Body of pancreas (tissue), 4 donors: ENCODE results near the gene FOXK2. TPM values are rescaled to one million over a fixed set of nuclear protein-coding genes. Genes with fewer than 3 reads are reported as not detected.

ENCODE experiments used
- ATAC-seq: fragments of 150-250 bp; one replicate; pipeline ENCODE4 v1.9.1; 2016
- DNase-seq, 4 donors: peaks; one replicate each; pipeline ENCODE4 v3.0.0-alpha.2; 2019
- H3K27ac ChIP-seq, 4 donors: fragments of 200-600 bp; sonication (generic); 1 replicate in 3 of 4; 2 replicates in 1 of 4; pipeline versions ENCODE4 v1.5.1 to v1.6.1; 2016 to 2019; ENCODE audit warnings: mild to moderate bottlenecking in 1 of 4, mixed read lengths in 1 of 4, moderate library complexity in 1 of 4
- H3K27me3 ChIP-seq, 2 donors: fragments of 200-600 bp; sonication (generic); one replicate each; pipeline ENCODE4 v1.6.0; 2016; ENCODE audit warnings: mild to moderate bottlenecking in 1 of 2
- H3K36me3 ChIP-seq, 2 donors: fragments of 200-600 bp; sonication (generic); replicated peaks in 1 of 2; 2 replicates each; pipeline ENCODE4 v1.5.1; 2016; ENCODE audit warnings: low read depth in 2 of 2; ENCODE audit not compliant: insufficient read depth in 1 of 2
- H3K4me1 ChIP-seq: fragments of 200-600 bp; sonication (generic); one replicate; pipeline ENCODE4 v1.6.0; 2016
- H3K4me3 ChIP-seq, 2 donors: fragments of 200-600 bp; sonication (generic); 1 replicate in 1 of 2; 2 replicates in 1 of 2; pipeline ENCODE4 v1.5.1; 2016 to 2019
- H3K9me3 ChIP-seq, 3 donors: fragments of 200-600 bp; sonication (generic); 1 replicate in 2 of 3; 2 replicates in 1 of 3; pipeline ENCODE4 v1.5.1; 2016
- CTCF ChIP-seq, 7 experiments: fragments of 450-650 bp in 4 of 7; fragments of 200-600 bp in 3 of 7; sonication (generic) in 3 of 7; IDR thresholded peaks; one replicate each; pipeline ENCODE4 v1.5.1; 2016 to 2019; ENCODE audit warnings: antibody characterized with exemption in 7 of 7
- POLR2A ChIP-seq, 3 donors: fragments of 450-650 bp; IDR thresholded peaks; one replicate each; pipeline ENCODE4 v1.6.1; 2016; ENCODE audit warnings: antibody characterized with exemption in 3 of 3, mild to moderate bottlenecking in 2 of 3
- WGBS, 2 donors: methylation state at CpG; one replicate each; pipeline ENCODE4 v1.1.5; 2017; 5-methylcytosine and 5-hydroxymethylcytosine counted together
- intact Hi-C: fragments of 100-400 bp; cut with DNase I; formaldehyde crosslinking; loops from one replicate; pipeline ENCODE4 v1.15.1; 2023
- total RNA-seq, 2 donors: library from RNA; depleted of rRNA; stranded (reverse); fragments of >200 nt; gene quantifications; one replicate each; pipeline ENCODE4 v1.1.0, GENCODE V29; 2016

FOXK2 gene
- total RNA-seq, 2 donors from 2014 or later, result 10.6 to 25.1 TPM

DNA sequence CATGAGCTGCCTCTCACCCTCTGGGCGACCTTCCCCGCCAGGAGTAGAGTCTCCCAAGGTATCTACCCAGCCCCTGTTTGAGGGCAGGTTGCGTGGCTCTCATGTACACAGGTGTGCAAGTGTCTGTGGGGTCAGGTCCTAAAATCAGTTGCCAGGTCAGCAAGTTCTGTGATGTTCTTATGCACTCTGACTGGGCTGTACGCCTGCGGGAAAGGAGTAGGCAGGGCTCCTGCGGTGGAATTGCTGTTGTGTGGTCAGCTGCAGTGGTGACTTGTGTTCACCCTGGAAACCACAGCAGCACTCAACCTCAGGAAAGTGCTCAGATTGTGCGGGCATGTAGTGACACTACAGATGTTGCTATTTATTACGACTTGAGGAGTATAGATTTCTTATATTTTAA, 41.6 kb upstream of the FOXK2 start:
- H3K4me3 ChIP-seq, result no peak overlapping the region
- no peak overlapping the region for H3K27ac ChIP-seq
- WGBS, 2 donors, result 84 to 92% methylated on average over 7 to 8 of the region's 8 CpGs
- no peaks in the 10 kb centered on the region for H3K4me1 ChIP-seq
- H3K27me3 ChIP-seq, result no peaks in the 10 kb centered on the region
- intact Hi-C loops, result no loop called here
- H3K36me3 ChIP-seq, result peaks cover 0 to 22% of the 10 kb centered on the region in 2 donors
- no peaks in the 10 kb centered on the region for H3K9me3 ChIP-seq
- no peak for TF ChIP-seq CTCF (IDR thresholded peaks at IDR 0.05)
- no peak for TF ChIP-seq POLR2A (IDR thresholded peaks at IDR 0.05)
- DNase-seq (no peak), ATAC-seq (no peak)

DNA sequence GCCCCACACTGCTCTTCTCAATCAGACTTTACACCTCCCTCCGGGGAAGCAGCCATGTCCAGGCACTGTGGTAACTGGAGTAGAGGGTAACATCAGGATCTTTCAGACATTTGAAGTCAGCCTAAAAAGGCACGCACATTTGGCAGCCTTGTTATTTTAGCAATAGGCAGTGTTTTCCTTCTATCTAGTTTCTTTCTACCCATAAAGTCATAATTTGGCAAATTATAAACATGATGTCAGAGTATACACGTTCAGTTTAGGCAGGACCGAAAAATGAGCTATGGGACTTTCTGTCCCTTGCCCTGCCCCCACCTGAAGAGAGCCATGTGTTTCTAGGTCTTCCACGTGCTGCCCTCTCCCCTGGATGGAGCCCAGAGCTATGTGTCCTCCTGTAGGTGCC, 39.9 kb upstream of the FOXK2 start:
- DNase-seq (no peak), ATAC-seq (no peak)
- H3K27me3 ChIP-seq, result no peaks in the 10 kb centered on the region
- intact Hi-C loops, result no loop called here
- no peak overlapping the region for H3K4me3 ChIP-seq
- 86 to 92% methylated on average over 5 of the region's 5 CpGs for WGBS, 2 donors
- H3K27ac ChIP-seq, result no peak overlapping the region
- peaks cover 2 to 29% of the 10 kb centered on the region in 2 donors for H3K36me3 ChIP-seq
- TF ChIP-seq POLR2A (IDR thresholded peaks at IDR 0.05) (no peak), CTCF (IDR thresholded peaks at IDR 0.05) (no peak)
- no peaks in the 10 kb centered on the region for H3K9me3 ChIP-seq
- H3K4me1 ChIP-seq, result no peaks in the 10 kb centered on the region

DNA sequence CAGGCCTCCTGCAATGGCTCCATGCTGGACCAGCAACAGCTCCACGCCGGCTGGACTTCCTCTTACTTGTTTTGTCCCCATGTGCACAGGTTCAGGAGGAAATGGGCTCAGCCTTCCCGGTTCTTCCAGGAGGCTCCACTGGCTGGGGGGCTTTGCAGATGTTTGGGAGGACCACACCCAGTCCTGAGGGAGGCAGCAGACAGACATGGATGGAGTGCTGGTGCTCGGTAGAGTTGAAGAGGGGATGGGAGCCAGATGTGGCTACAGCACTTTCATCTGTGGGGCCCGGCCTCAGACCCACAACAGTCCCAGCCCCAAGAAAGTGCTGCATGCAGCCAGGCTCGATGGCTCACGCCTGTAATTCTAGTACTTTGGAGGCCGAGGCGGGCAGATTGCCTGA, 39.2 kb upstream of the FOXK2 start:
- 88 to 89% methylated on average over 4 to 9 of the region's 9 CpGs for WGBS, 2 donors
- Histone ChIP-seq H3K27me3 (no peaks in the 10 kb centered on the region), H3K36me3 (peaks cover 5 to 33% of the 10 kb centered on the region in 2 donors), H3K4me1 (no peaks in the 10 kb centered on the region), H3K9me3 (no peaks in the 10 kb centered on the region), H3K27ac (no peak overlapping the region), H3K4me3 (no peak overlapping the region)
- ATAC-seq (no peak), DNase-seq (no peak)
- no peak for TF ChIP-seq POLR2A (IDR thresholded peaks at IDR 0.05)
- no peak for TF ChIP-seq CTCF (IDR thresholded peaks at IDR 0.05)
- intact Hi-C loops, result no loop called here

- WGBS, 2 donors, result 98% methylated on average over 6 of the region's 6 CpGs
- TF ChIP-seq POLR2A (IDR thresholded peaks at IDR 0.05), result no peak
- TF ChIP-seq CTCF (IDR thresholded peaks at IDR 0.05), result no peak
- DNase-seq, result no peak
- H3K27ac ChIP-seq, result no peak overlapping the region
- H3K4me3 ChIP-seq, result no peak overlapping the region
- no peaks in the 10 kb centered on the region for H3K4me1 ChIP-seq
- H3K27me3 ChIP-seq, result no peaks in the 10 kb centered on the region
- ATAC-seq, result no peak
- H3K36me3 ChIP-seq, result peaks cover 5 to 44% of the 10 kb centered on the region in 2 donors
- no peaks in the 10 kb centered on the region for H3K9me3 ChIP-seq
- intact Hi-C loops, result no loop called here
Measured at GRCh38 chr17:82483204-82483660, 36.3 kb upstream of the FOXK2 start.

DNA sequence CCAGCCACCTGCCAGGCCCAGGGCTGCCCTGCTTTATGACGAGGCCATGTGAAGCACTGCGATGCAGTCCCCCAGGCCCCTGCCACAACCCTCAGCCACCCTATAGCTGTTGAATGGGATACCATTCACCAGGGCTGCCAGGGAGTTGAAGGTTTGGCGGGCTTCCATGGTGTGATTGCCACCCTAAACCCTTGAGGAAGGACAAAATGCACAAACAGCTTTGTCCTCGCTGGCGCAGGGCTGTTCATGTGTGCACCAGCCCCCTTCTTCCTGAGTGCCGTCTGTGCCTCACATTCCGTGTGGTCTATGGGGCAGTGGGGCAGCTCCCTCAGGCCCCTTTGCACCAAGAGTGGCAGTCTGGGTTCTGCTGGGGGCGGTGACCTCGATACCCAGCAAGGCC, 35.7 kb upstream of the FOXK2 start:
- Histone ChIP-seq H3K4me1 (no peaks in the 10 kb centered on the region), H3K4me3 (no peak overlapping the region), H3K9me3 (no peaks in the 10 kb centered on the region), H3K27ac (no peak overlapping the region), H3K36me3 (peaks cover 5 to 38% of the 10 kb centered on the region in 2 donors), H3K27me3 (no peaks in the 10 kb centered on the region)
- no peak for DNase-seq
- no peak for TF ChIP-seq CTCF (IDR thresholded peaks at IDR 0.05)
- TF ChIP-seq POLR2A (IDR thresholded peaks at IDR 0.05), result no peak
- no peak for ATAC-seq
- intact Hi-C loops, result no loop called here
- WGBS, 2 donors, result 90 to 95% methylated on average over 3 to 9 of the region's 9 CpGs
